Stimulated activated CD8-positive, alpha-beta memory T cell treated with anti-CD3 and anti-CD28 coated beads, Interleukin-4, amount 100 ng/mL, for 48 hours (primary cell): ENCODE data around the gene BRINP1.

Experiments
- DNase-seq: peaks from one replicate; pipeline ENCODE4 v3.0.0-alpha.2; 2020

Gene BRINP1

GRCh38 chr9:119280740-119281485 is 88.3 kb downstream of the BRINP1 start:
- DNase-seq: no peak

- DNase-seq: no peak
Measured at GRCh38 chr9:119278171-119278570, 91.1 kb downstream of the BRINP1 start.

- DNase-seq: no peak
Measured at GRCh38 chr9:119273984-119274665, 95.1 kb downstream of the BRINP1 start.

- no peak for DNase-seq
Measured at GRCh38 chr9:119273325-119273904, 95.8 kb downstream of the BRINP1 start.

GRCh38 chr9:119272500-119273211 is 96.6 kb downstream of the BRINP1 start:
- no peak for DNase-seq

GRCh38 chr9:119268985-119269384 is 100.2 kb downstream of the BRINP1 start:
- DNase-seq: no peak

- no peak for DNase-seq
Measured at GRCh38 chr9:119264165-119264564, 105.1 kb downstream of the BRINP1 start.

GRCh38 chr9:119257592-119257991 is 111.6 kb downstream of the BRINP1 start:
- DNase-seq: no peak

GRCh38 chr9:119255116-119255515 is 114.1 kb downstream of the BRINP1 start:
- DNase-seq: no peak

GRCh38 chr9:119252671-119253299 is 116.5 kb downstream of the BRINP1 start:
- no peak for DNase-seq

GRCh38 chr9:119251936-119252335 is 117.3 kb downstream of the BRINP1 start:
- no peak for DNase-seq

GRCh38 chr9:119250730-119251129 is 118.5 kb downstream of the BRINP1 start:
- no peak for DNase-seq

- no peak for DNase-seq
Measured at GRCh38 chr9:119240546-119240945, 128.7 kb downstream of the BRINP1 start.

- DNase-seq: no peak
Measured at GRCh38 chr9:119234636-119235035, 134.6 kb downstream of the BRINP1 start.

GRCh38 chr9:119227422-119227821 is 141.8 kb downstream of the BRINP1 start:
- DNase-seq: no peak

- no peak for DNase-seq
Measured at GRCh38 chr9:119224431-119224830, 144.8 kb downstream of the BRINP1 start.

GRCh38 chr9:119221276-119221675 is 148.0 kb downstream of the BRINP1 start:
- no peak for DNase-seq

GRCh38 chr9:119218293-119218692 is 150.9 kb downstream of the BRINP1 start:
- DNase-seq: no peak

GRCh38 chr9:119216651-119217331 is 152.4 kb downstream of the BRINP1 start:
- no peak for DNase-seq

GRCh38 chr9:119215651-119216050 is 153.6 kb downstream of the BRINP1 start:
- DNase-seq: no peak

- DNase-seq: no peak
Measured at GRCh38 chr9:119213471-119213870, 155.8 kb downstream of the BRINP1 start.

- no peak for DNase-seq
Measured at GRCh38 chr9:119197893-119198607, 171.2 kb downstream of the BRINP1 start.
